ENCODE measurements around the gene MICAL2.

The MICAL2 gene

GRCh38 chr11:12173111-12173510 is 62.7 kb downstream of the MICAL2 start:
- DNase-seq: no peak

- no peak for DNase-seq
These were observed 63.7 kb downstream of the MICAL2 start for GRCh38 chr11:12174128-12174476.

- peak; percentile 87 for DNase-seq
These were observed 64.2 kb downstream of the MICAL2 start for GRCh38 chr11:12174477-12175143.

- peak; percentile 98 for DNase-seq
These were observed 65.4 kb downstream of the MICAL2 start for GRCh38 chr11:12175694-12176241.

GRCh38 chr11:12176410-12176809 is 66.0 kb downstream of the MICAL2 start:
- DNase-seq: no peak

GRCh38 chr11:12177739-12178338 is 67.4 kb downstream of the MICAL2 start:
- DNase-seq: peak; percentile 54

- DNase-seq: no peak
These were observed 68.6 kb downstream of the MICAL2 start for GRCh38 chr11:12179019-12179418.

- DNase-seq: peak; percentile 48
These were observed 69.1 kb downstream of the MICAL2 start for GRCh38 chr11:12179531-12179930.

GRCh38 chr11:12180257-12181205 is 70.1 kb downstream of the MICAL2 start:
- DNase-seq: peak; percentile 86

GRCh38 chr11:12182302-12182675 is 71.9 kb downstream of the MICAL2 start:
- DNase-seq: no peak

- DNase-seq: peak; percentile 97
These were observed 72.5 kb downstream of the MICAL2 start for GRCh38 chr11:12182676-12183541.

- no peak for DNase-seq
These were observed 73.6 kb downstream of the MICAL2 start for GRCh38 chr11:12183827-12184620.

- DNase-seq: peak; percentile 51
These were observed 74.3 kb downstream of the MICAL2 start for GRCh38 chr11:12184699-12185098.

GRCh38 chr11:12185106-12185690 is 74.8 kb downstream of the MICAL2 start:
- DNase-seq: no peak

- DNase-seq: peak; percentile 82
These were observed 75.5 kb downstream of the MICAL2 start for GRCh38 chr11:12185914-12186313.

- DNase-seq: no peak
These were observed 76.3 kb downstream of the MICAL2 start for GRCh38 chr11:12186701-12187100.

GRCh38 chr11:12187399-12187798 is 77.0 kb downstream of the MICAL2 start:
- DNase-seq: peak; percentile 54

GRCh38 chr11:12188548-12189317 is 78.3 kb downstream of the MICAL2 start:
- DNase-seq: no peak

- DNase-seq: no peak
These were observed 79.3 kb downstream of the MICAL2 start for GRCh38 chr11:12189543-12190235.
